H9 (cell line): ENCODE results near the gene RIC1. TPM values are rescaled to one million over a fixed set of nuclear protein-coding genes. Genes with fewer than 3 reads are reported as not detected.

Source experiments
- DNase-seq: peaks from one replicate; pipeline ENCODE4 v3.0.0-alpha.2; 2017
- H2AFZ ChIP-seq: one replicate; pipeline ENCODE4 v1.6.1; 2013; ENCODE audit warnings: mild to moderate bottlenecking, low read length, control low read depth, moderate library complexity
- H2AK5ac ChIP-seq: 2 replicates; pipeline ENCODE4 v1.6.1; 2013; ENCODE audit warnings: low read length, control low read depth, mixed read lengths; ENCODE audit not compliant: insufficient read length
- H2BK120ac ChIP-seq: one replicate; pipeline ENCODE4 v1.6.1; 2013; ENCODE audit warnings: low read depth, mild to moderate bottlenecking, low read length, control low read depth, inconsistent platforms; ENCODE audit not compliant: poor library complexity, severe bottlenecking
- H2BK12ac ChIP-seq: 2 replicates; pipeline ENCODE4 v1.6.1; 2013; ENCODE audit warnings: low read length, control low read depth, mixed read lengths, low read depth; ENCODE audit not compliant: insufficient read length
- H2BK15ac ChIP-seq: 2 replicates; pipeline ENCODE4 v1.6.1; 2013; ENCODE audit warnings: low read depth, low read length, control low read depth
- H2BK20ac ChIP-seq: one replicate; pipeline ENCODE4 v1.6.1; 2013; ENCODE audit warnings: low read depth, mild to moderate bottlenecking, low read length, control low read depth, inconsistent platforms; ENCODE audit not compliant: poor library complexity, severe bottlenecking
- H2BK5ac ChIP-seq: 2 replicates; pipeline ENCODE4 v1.6.1; 2013; ENCODE audit warnings: low read length, control low read depth, mixed read lengths; ENCODE audit not compliant: insufficient read length
- H3K14ac ChIP-seq: 2 replicates; pipeline ENCODE4 v1.6.1; 2013; ENCODE audit warnings: low read length, control low read depth; ENCODE audit not compliant: insufficient read depth
- H3K18ac ChIP-seq: 2 replicates; pipeline ENCODE4 v1.6.1; 2013; ENCODE audit warnings: low read depth, mild to moderate bottlenecking, mixed read lengths, low read length, control low read depth; ENCODE audit not compliant: insufficient read length
- H3K23ac ChIP-seq: 2 replicates; pipeline ENCODE4 v1.6.1; 2013; ENCODE audit warnings: low read length, control low read depth, mixed read lengths, low read depth; ENCODE audit not compliant: insufficient read length
- H3K23me2 ChIP-seq: 2 replicates; pipeline ENCODE4 v1.6.1; 2013; ENCODE audit warnings: low read depth, mild to moderate bottlenecking, mixed read lengths, low read length, control low read depth; ENCODE audit not compliant: insufficient read length, poor library complexity, severe bottlenecking
- H3K27ac ChIP-seq: 2 replicates; pipeline ENCODE4 v1.5.1; 2013; ENCODE audit warnings: low read length, control low read depth, mixed read lengths, low read depth; ENCODE audit not compliant: insufficient read length
- H3K27me3 ChIP-seq: 2 replicates; pipeline ENCODE4 v1.6.1; 2013; ENCODE audit warnings: low read length, control low read depth, inconsistent platforms; ENCODE audit not compliant: insufficient read depth
- H3K4ac ChIP-seq: 2 replicates; pipeline ENCODE4 v1.6.1; 2013; ENCODE audit warnings: low read depth, mild to moderate bottlenecking, control low read depth, inconsistent platforms, low read length, moderate library complexity
- H3K4me1 ChIP-seq: 2 replicates; pipeline ENCODE4 v1.6.1; 2013; ENCODE audit warnings: low read length, control low read depth, inconsistent platforms; ENCODE audit not compliant: insufficient read depth
- H3K4me2 ChIP-seq: 2 replicates; pipeline ENCODE4 v1.6.1; 2013; ENCODE audit warnings: low read length, control low read depth, mixed read lengths; ENCODE audit not compliant: insufficient read length, insufficient read depth
- H3K56ac ChIP-seq: 2 replicates; pipeline ENCODE4 v1.6.1; 2013; ENCODE audit warnings: low read depth, mild to moderate bottlenecking, mixed read lengths, low read length, control low read depth; ENCODE audit not compliant: insufficient read length
- H3K79me1 ChIP-seq: 2 replicates; pipeline ENCODE4 v1.6.1; 2013; ENCODE audit warnings: low read depth, mild to moderate bottlenecking, moderate library complexity, low read length, control low read depth, inconsistent platforms; ENCODE audit not compliant: insufficient read depth, poor library complexity, severe bottlenecking
- H3K79me2 ChIP-seq: 2 replicates; pipeline ENCODE4 v1.6.1; 2013; ENCODE audit warnings: low read length, control low read depth, inconsistent platforms; ENCODE audit not compliant: insufficient read depth
- H3K9ac ChIP-seq: 2 replicates; pipeline ENCODE4 v1.6.1; 2013; ENCODE audit warnings: low read length, control low read depth, mixed read lengths; ENCODE audit not compliant: insufficient read length; ENCODE audit errors: extremely low read depth
- H3K9me3 ChIP-seq: one replicate; pipeline ENCODE4 v1.6.1; 2013; ENCODE audit warnings: low read depth, low read length, inconsistent platforms; ENCODE audit not compliant: control insufficient read depth
- H3T11ph ChIP-seq: one replicate; pipeline ENCODE4 v1.6.1; 2013; ENCODE audit warnings: mild to moderate bottlenecking, low read length, control low read depth, inconsistent platforms
- H4K20me1 ChIP-seq: one replicate; pipeline ENCODE4 v1.6.1; 2013; ENCODE audit not compliant: control insufficient read depth, insufficient read length, insufficient read depth
- H4K5ac ChIP-seq: 2 replicates; pipeline ENCODE4 v1.6.1; 2013; ENCODE audit warnings: low read depth, mild to moderate bottlenecking, mixed read lengths, low read length, control low read depth; ENCODE audit not compliant: insufficient read length
- H4K8ac ChIP-seq: replicated peaks from 2 replicates; pipeline ENCODE4 v1.6.1; 2013; ENCODE audit warnings: low read length, control low read depth, mixed read lengths, low read depth; ENCODE audit not compliant: insufficient read length
- H4K91ac ChIP-seq: 2 replicates; pipeline ENCODE4 v1.6.1; 2013; ENCODE audit warnings: low read depth, mild to moderate bottlenecking, moderate library complexity, mixed read lengths, low read length, control low read depth; ENCODE audit not compliant: insufficient read length
- H3K27ac Mint-ChIP-seq, 3 experiments: 2 replicates in 2 of 3; 3 replicates in 1 of 3; pipeline ENCODE4 v1.8.0; 2020 to 2021; ENCODE audit warnings: mixed read lengths in 3 of 3, mild to moderate bottlenecking in 1 of 3, moderate library complexity in 1 of 3
- H3K27me3 Mint-ChIP-seq: 2 replicates; pipeline ENCODE4 v1.8.0; 2021; ENCODE audit warnings: low read depth, mild to moderate bottlenecking, moderate library complexity, mixed read lengths
- H3K36me3 Mint-ChIP-seq, 3 experiments: 2 replicates in 2 of 3; 3 replicates in 1 of 3; pipeline ENCODE4 v1.8.0; 2020 to 2021; ENCODE audit warnings: low read depth in 3 of 3, mixed read lengths in 3 of 3; ENCODE audit not compliant: insufficient read depth in 1 of 3
- H3K4me1 Mint-ChIP-seq, 2 experiments: 2 replicates each; pipeline ENCODE4 v1.8.0; 2020; ENCODE audit warnings: mixed read lengths in 2 of 2
- H3K4me3 Mint-ChIP-seq, 2 experiments: 2 replicates in 1 of 2; 3 replicates in 1 of 2; pipeline ENCODE4 v1.8.0; 2020 to 2021; ENCODE audit warnings: mild to moderate bottlenecking in 2 of 2, mixed read lengths in 2 of 2, moderate library complexity in 1 of 2
- H3K9me3 Mint-ChIP-seq, 2 experiments: 2 replicates in 1 of 2; 3 replicates in 1 of 2; pipeline ENCODE4 v1.8.0; 2020; ENCODE audit warnings: mild to moderate bottlenecking in 2 of 2, mixed read lengths in 2 of 2, moderate library complexity in 1 of 2
- CTCF ChIP-seq: fragments of 200-600 bp; sonication (generic); conservative IDR thresholded peaks from 3 replicates; pipeline ENCODE4 v1.8.0; 2021; ENCODE audit warnings: antibody characterized with exemption, mild to moderate bottlenecking
- WGBS: extraction: QIAGEN DNeasy Blood & Tissue Kit; methylation state at CpG from one replicate; pipeline ENCODE4 v1.1.7; 2013; ENCODE audit warnings: missing lambda C conversion rate, low lambda C conversion rate, mixed read lengths; ENCODE audit not compliant: insufficient read length; ENCODE audit errors: extremely low coverage; 5-methylcytosine and 5-hydroxymethylcytosine counted together
- total RNA-seq: library from RNA; stranded (reverse); gene quantifications from 2 replicates; pipeline ENCODE4 v1.2.1, GENCODE V29; 2021

Gene RIC1
- total RNA-seq, 1 experiment from 2014 or later: 13.7 TPM

- no peak overlapping the region for H3K27ac ChIP-seq
- no peak overlapping the region for H2AFZ ChIP-seq
- no peak for DNase-seq
- no peaks in the 10 kb centered on the region for H3K79me2 ChIP-seq
- H3K36me3 Mint-ChIP-seq: peaks cover 28 to 46% (median 39%) of the 10 kb centered on the region in 3 experiments
- H3K9me3 ChIP-seq: peaks cover 3% of the 10 kb centered on the region
- no peak overlapping the region for H3K4ac ChIP-seq
- no peak overlapping the region for H2BK20ac ChIP-seq
- H3K56ac ChIP-seq: no peak overlapping the region
- no peak overlapping the region for H4K5ac ChIP-seq
- no peak overlapping the region for H2BK15ac ChIP-seq
- H2AK5ac ChIP-seq: no peak overlapping the region
- no peak overlapping the region for H3K14ac ChIP-seq
- H3K4me2 ChIP-seq: no peak overlapping the region
- no peak overlapping the region for H3K9ac ChIP-seq
- peak; percentile 57 for TF ChIP-seq CTCF
- no peak overlapping the region for H3K27ac Mint-ChIP-seq
- no peaks in the 10 kb centered on the region for H3K79me1 ChIP-seq
- peaks cover 4 to 5% of the 10 kb centered on the region in 2 experiments; a peak in 4 of 5 replicates for H3K9me3 Mint-ChIP-seq
- H2BK120ac ChIP-seq: no peak overlapping the region
- H3T11ph ChIP-seq: no peak overlapping the region
- no peak overlapping the region for H4K91ac ChIP-seq
- no peak overlapping the region for H4K8ac ChIP-seq
- no peak overlapping the region for H2BK12ac ChIP-seq
- no peaks in the 10 kb centered on the region for H3K27me3 Mint-ChIP-seq
- H3K23me2 ChIP-seq: no peaks in the 10 kb centered on the region
- no peak overlapping the region for H3K23ac ChIP-seq
- no CpG with 5 or more reads among the region's 3 CpGs for WGBS
- H3K4me3 Mint-ChIP-seq: no peak overlapping the region; a peak in 1 of 5 replicates
- H2BK5ac ChIP-seq: no peak overlapping the region
- H3K27me3 ChIP-seq: no peaks in the 10 kb centered on the region
- peaks cover 6 to 10% of the 10 kb centered on the region in 2 experiments for H3K4me1 Mint-ChIP-seq
- H3K18ac ChIP-seq: no peak overlapping the region
- no peaks in the 10 kb centered on the region for H3K4me1 ChIP-seq
- no peaks in the 10 kb centered on the region for H4K20me1 ChIP-seq
Measured at GRCh38 chr9:5773324-5773999, 144.6 kb downstream of the RIC1 start.
